ENCODE results near the gene DPT.

Gene DPT

DNA sequence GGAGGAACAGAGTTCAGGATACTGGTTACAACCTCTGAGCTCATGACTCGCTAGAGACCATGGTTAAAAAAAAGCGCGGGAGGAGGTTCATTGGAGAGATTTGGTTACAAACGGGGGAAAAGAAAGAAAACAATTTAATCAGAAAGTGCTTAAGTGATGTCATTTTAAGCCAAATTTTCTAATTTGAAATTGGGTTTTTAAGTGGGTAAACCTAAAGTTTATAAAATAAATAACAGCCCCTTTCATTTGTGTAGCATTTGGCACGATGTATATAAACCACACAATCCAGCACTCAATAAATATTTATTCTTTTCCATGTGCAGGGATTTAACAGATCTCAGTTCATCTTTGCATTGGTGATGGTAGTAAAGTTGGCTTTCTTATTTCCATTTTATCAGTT, 7.0 kb upstream of the DPT start:
- DNase-seq (ENCODE audit: low read depth): no peak

- no peak for DNase-seq (ENCODE audit: low read depth)
Measured at GRCh38 chr1:168734946-168735345, 5.9 kb upstream of the DPT start.

GRCh38 chr1:168734271-168734670, 5.3 kb upstream of the DPT start:
- DNase-seq (ENCODE audit: low read depth): no peak

GRCh38 chr1:168733241-168733640, 4.2 kb upstream of the DPT start:
- DNase-seq (ENCODE audit: low read depth): no peak

DNA sequence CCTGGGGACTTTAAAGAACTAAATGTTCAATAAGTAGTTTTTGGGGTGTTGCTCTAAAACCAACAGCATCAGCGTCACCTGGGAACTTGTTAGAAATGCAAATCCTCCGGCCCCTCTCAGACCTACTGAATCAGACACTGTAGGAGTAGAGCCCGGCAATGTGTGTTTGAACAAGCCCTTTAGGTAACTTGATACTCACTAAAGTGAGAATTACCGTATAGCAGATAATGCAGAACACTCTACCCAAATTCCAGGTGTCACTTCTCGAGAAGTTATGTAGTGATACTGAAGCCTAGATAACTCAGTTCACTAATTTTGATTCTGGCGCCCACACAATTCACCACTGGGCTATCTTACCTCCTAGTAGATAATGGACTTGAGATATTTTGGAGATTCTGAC, 3.7 kb upstream of the DPT start:
- no peak for DNase-seq (ENCODE audit: low read depth)

DNA sequence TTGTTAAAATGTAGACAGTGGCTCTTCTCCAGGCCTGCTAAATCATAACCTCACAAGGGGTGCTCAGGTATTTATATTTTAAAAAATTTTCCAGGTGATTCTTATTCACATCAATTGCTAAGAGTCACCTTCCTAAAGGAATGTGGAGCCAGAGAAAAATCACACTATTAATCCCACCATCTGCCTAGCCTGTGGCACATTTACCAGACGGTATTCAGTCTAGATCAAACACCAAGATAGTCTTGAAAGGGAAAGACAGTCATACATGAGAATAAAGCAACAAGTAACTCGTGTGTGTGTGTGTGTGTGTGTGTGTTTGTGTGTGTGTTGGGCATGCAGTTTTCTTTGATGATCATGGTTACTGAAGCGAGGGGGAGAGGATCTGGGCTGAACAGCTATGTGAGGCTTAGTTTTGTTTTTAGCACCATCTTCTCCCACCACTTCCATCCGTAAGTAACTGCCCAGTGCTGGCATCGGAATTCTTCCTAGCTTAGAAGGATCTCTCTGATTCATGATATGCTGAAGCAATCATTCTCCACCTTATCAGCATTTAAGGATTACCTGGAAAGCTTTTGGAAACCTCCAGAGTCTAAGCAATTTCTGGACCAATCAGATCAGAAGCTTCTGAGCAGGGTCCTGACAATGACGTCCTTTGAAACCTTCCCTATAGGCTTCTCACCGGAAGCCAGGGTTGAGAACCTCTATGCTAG, 2.4 kb upstream of the DPT start:
- DNase-seq (ENCODE audit: low read depth): no peak

- no peak for DNase-seq (ENCODE audit: low read depth)
Measured at GRCh38 chr1:168729405-168729802, 398 bp upstream of the DPT start.

DNA sequence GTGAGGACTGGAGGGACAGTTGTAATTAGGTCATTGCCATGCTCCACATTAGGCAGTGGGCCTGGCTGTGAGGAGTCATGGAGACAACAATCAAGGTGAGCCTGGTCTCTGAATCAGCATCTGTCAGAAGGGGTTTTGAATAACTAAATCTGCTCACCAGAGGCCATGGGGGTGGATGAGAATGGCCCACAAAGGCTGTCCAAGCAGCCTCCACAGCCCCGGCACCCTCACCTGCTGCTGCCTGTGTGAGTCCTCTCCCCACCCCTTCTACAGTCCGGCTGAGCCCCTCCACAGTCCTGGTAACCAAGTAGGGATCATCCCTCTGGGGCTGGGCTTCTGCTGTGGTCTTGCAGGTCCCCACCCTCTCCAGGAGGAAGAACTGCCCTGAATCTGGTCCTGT, 2.3 kb downstream of the DPT start:
- no peak for DNase-seq (ENCODE audit: low read depth)

- no peak for DNase-seq (ENCODE audit: low read depth)
Measured at GRCh38 chr1:168726281-168726680, 2.7 kb downstream of the DPT start.

DNA sequence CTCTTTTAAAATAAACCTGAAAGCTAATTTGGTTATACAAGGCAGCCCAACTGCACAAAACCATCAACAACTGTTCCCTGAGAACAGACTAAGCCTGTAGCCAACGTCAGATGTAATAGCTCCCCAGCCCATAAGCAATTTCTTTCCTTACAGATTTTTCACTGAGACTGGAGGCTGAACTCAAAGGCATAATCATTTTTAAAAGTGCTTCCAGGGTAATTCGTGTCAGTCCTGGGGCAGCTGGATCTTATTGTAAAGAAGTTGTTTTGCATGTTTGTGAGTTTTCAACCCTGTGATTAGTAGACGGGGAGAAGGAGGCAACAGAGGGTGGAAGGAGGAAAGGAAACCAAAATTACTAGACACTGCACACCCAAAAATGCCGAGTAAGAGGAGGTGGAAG, 3.2 kb downstream of the DPT start:
- DNase-seq (ENCODE audit: low read depth): no peak

DNA sequence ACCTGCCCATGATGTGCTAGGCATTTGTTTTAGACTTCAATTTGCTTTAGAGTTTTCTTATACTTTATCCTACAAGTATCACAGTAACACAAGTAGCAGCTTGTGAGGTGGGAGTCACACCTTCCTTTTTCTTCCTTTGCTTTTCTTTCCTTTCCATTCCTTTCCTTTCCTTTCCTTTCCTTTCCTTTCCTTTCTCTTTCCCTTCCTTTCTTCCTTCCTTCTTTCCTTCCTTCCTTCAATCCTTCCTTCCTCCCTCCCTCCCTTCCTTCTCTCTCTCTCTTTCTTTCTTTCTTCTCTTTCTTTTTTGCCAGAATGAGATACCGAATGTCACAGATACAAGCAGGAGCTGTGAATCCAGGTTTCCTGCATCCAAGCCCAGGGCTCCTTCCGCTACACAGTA, 3.9 kb downstream of the DPT start:
- no peak for DNase-seq (ENCODE audit: low read depth)

DNA sequence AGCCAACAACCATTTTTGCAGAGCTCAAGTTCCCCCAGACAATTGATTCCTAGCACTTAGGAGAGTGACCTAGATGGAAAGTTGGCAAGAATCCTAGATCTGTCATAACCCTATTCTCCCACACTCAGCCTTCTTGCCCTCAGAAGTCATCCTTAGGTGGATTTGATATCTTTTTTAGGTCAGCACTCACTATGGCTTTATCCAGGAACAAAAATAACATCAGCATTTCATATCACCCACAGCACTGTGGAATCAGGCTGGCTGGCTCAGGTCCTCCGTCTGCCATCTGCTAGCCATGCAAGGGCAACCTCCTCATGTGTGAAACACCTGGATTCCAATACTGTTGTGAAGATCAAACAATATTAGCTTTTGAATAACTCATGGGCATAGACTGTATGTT, 6.0 kb downstream of the DPT start:
- DNase-seq (ENCODE audit: low read depth): no peak

GRCh38 chr1:168720839-168721238, 8.2 kb downstream of the DPT start:
- DNase-seq (ENCODE audit: low read depth): no peak

DNA sequence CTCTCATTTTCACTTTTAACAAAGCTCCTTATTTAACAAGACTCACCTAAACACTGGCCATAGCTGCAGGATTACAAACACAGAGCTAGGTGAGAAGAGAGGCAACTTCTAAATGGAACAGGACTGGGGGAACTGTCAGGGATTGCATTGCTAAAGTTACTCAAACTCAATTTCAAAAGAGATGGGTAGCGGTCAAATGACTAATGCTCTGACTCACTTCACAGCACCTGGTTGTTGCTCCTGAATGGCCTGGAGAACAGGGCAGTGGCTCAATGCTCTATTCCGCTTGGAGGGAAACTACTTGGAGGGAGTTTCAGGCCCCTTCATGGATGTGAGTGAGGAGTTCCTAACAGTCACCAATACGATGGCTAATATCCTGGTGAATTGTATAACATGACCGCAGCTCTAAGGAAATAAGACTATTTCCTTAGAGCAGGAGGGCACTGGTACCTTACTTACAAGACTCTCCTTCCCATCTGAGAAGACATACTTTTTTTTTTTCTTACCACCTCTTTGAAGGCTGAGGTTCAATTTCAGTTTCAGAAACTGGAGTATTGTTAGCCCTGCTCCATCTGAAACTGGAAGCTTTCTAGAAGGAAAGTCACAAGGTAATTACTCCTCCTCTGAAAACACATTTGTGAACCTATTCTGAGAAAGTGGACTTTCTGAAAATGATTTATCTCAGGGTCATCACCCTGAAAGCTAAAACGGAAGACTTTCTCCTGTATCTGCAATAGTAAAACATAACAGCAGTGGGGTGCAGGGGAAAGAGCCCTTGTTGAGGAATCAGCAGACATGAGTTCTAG, 9.5 kb downstream of the DPT start:
- no peak for DNase-seq (ENCODE audit: low read depth)

DNA sequence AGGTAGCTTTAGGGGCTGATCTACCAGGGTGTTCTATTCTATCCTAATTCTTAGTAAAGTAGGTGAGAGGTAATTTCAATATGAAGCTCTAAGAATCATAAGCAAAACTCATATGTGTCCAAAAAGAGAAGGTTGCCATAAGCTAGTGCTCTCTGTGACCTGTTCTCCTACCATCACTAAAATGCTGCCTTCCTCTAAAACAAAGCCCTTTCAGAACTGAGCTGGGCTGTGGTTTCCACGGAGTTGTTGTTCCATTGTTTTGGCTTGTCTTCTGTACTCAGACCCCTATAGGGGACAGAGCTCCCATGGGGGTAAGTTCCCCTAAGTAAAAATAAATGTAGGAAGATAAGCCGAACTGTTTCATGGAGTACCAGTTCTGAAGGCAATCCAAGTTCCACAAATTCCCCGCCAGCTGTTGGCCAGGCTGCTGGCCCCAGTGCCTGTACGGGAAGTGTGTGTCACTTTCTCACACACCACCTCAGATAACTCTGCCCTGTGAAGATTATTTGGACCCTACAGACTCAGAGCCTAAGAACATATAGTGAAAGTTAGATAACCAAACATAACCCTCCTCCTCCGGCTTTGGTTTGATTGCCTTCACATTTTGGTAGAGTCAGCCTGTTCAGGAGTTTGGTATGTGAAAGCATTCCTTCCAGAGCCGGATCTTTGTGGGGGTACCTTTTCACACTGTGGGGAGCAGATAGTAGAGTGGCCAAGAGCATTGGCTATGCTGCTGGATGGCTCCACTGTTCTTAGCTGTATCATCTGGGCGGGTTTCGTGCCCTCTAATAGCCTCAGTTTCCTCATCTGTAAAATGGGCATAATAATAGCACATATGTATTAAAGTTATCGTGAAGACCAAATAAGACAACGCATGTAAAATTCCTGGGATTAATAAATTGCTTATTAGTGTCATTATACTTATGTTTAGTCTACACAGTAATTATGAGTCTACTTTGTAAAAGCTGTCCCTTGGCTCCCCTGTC, 10.8 kb downstream of the DPT start:
- no peak for DNase-seq (ENCODE audit: low read depth)

GRCh38 chr1:168714012-168714411, 15.0 kb downstream of the DPT start:
- DNase-seq (ENCODE audit: low read depth): no peak

- no peak for DNase-seq (ENCODE audit: low read depth)
Measured at GRCh38 chr1:168709405-168710363, 19.3 kb downstream of the DPT start.

DNA sequence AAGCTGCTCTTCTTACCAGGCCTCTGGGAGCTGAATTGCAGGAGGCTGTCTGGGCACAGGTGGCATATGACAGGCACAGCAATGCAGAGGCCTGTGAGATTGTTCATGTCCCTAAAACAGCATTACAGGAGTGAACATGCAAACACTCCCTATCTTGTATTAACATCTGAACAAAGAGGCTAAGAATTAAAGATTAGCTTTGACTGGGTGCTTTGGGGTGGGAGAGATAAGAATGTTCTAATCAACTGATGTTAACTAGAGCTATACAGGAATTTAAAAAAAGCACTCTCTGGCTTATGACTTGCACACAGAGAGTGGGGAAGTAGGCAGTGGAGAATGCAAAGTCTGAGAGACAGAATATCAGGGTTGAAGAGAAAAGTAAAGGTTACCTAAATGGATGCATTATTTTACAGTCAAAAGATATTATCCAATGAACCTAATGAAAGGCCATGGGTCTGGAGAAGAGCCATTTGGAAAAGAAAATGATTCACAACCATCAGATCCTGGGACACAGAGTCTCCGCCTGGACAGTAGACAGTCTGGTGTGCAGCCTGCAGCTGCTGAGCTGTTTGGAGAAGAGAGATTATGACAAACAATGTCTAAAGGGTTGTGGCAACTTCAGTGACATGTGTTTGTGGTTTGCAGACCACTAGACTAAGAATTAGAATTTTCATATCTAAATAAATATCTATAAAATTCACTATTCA, 20.2 kb downstream of the DPT start:
- DNase-seq (ENCODE audit: low read depth): no peak

DNA sequence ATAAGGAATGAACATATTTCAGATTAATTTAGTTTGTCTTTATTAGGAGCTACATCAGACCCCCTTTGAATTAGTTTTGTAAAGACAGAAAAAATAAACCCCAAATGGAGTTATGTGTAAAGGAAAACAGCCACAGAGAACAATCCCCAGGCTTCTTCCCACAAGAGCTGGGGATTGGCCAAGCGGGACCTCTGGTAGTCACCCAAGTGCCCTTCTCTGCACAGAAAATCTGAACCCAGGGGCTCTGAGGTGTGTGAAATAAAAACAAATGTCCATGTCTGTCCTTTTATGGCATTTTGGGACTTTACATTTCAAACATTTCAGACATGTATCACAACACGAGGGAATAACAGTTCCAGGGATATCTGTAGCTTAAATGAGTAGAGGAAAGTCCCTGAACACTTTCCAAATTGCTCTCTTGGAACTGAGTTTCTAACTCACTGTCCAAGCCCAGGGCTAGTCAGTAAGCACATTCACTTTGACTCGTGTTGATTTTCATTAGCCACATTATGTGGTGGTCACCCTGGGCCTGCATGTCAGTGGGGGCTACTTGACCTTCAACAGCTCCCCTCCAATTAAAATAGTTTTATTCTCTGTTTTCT, 22.5 kb downstream of the DPT start:
- no peak for DNase-seq (ENCODE audit: low read depth)

GRCh38 chr1:168700575-168701268, 28.3 kb downstream of the DPT start:
- DNase-seq (ENCODE audit: low read depth): no peak
